HG03439 (cell line): ENCODE data around the gene TTC16.

Source experiments
- ATAC-seq: cut with Tn5 transposase; IDR thresholded peaks from one replicate; pipeline ENCODE4 v1.9.1; 2021; ENCODE audit warnings: mild to moderate bottlenecking, moderate library complexity; ENCODE audit not compliant: unreplicated experiment

TTC16 gene

DNA sequence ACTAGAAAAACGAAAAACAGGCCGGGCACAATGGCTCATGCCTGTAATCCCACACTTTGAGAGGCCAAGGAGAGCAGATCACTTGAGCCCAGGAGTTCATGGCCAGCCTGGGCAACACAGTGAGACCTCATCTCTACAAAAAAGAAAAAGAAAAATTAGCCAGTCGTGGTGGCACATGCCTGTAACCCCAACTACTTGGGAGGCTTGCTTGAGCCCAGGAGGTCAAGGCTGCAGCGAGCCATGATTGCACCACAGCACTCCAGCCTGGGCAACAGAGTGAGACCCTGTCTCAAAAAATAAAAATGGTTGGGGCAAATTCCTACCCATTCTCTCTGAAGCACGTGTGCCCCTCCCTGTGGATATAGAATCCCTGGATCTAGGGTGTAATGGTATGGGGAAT, 17.5 kb upstream of the TTC16 start:
- ATAC-seq: no peak

DNA sequence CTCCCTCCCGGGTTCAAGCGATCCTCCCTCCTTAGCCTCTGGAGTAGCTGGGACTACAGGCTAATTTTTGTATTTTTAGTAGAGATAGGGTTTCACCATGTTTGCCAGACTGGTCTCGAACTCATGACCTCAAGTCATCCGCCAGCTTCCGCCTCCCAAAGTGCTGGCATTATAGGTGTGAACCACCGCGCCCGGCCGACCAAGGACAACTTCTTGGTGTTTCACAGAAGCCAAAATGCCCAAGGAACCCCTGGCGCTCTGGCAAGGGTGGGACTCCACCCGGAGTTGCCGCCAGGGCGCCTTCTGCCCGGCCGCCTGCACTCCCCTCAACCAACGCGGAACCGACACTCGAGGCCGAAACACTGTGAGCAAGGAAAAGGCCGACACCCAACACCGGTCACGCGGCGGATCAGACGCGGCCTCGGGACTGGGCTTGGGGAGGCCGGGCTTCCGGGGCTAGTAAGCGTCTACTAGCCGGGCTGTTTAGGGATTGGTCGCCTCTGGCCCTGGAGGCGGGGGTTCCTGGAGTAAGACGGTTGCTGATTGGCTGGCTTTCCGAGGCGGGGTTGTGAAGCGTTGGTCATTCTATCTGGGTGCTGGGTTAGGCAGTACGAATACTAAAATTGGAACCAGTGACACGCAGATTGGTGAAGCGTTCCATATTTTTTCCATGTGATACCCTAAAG, 16.8 kb upstream of the TTC16 start:
- peak; percentile 67 for ATAC-seq

- no peak for ATAC-seq
Observed at GRCh38 chr9:127700140-127700539, 15.7 kb upstream of the TTC16 start.

DNA sequence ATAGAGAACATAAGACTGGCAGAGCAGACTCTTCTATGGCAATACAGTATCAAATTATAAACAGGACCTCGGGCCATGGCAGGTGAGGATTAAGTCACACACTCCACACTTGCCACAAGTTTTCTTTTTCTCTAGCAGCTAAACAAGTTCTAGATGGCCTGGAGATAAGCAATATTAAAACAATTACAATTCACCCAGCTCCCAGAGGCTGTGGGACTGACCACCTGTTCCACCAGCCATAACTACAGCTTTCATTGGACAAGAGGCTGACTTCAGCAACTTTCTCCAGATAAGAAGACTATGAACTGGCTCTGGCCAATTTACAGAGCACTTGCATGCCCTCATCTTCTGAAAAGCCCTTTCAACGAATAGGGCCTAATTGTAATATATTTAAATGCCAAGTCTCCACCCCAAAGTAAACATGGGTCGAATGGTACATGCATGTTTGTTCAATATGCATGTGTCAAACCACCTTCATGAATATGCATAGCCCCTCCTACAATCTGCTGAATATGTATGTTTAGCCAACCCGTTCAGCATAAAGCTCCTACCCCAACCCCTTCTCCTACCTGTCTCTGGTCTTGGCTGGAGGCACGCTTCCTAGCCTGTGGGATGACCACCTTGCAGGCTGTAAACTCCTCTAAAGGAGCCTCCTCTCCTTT, 15.2 kb upstream of the TTC16 start:
- no peak for ATAC-seq

DNA sequence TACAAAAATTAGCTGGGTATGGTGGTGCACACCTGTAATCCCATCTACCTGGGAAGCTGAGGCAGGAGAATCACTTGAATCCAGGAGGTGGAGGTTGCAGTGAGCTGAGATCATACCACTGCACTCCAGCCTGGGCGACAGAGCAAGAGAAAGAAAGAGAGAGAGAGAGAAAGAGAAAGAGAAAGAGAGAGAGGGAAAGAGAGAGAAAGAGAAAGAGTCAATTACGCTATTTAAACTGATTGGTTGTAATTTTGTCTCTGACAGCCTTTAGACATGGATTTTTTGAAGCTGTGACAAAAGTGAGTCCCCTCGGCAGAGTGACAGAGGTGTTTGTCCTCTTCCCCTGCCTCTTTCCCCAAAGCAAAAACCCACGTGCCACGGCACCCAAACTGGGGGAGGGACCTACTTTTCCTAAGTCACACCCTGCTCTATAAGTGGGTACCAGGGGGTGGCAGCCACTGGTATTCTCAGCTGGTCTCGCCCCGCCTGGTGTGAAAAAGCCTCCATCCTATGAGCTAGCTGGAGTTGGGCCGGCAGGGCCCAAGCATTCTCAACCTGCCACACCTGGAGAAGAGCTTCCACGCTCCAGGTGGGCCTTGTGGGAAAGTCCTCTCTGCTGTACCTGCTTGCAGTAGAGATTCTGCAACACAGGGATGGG, 12.5 kb upstream of the TTC16 start:
- ATAC-seq: no peak

DNA sequence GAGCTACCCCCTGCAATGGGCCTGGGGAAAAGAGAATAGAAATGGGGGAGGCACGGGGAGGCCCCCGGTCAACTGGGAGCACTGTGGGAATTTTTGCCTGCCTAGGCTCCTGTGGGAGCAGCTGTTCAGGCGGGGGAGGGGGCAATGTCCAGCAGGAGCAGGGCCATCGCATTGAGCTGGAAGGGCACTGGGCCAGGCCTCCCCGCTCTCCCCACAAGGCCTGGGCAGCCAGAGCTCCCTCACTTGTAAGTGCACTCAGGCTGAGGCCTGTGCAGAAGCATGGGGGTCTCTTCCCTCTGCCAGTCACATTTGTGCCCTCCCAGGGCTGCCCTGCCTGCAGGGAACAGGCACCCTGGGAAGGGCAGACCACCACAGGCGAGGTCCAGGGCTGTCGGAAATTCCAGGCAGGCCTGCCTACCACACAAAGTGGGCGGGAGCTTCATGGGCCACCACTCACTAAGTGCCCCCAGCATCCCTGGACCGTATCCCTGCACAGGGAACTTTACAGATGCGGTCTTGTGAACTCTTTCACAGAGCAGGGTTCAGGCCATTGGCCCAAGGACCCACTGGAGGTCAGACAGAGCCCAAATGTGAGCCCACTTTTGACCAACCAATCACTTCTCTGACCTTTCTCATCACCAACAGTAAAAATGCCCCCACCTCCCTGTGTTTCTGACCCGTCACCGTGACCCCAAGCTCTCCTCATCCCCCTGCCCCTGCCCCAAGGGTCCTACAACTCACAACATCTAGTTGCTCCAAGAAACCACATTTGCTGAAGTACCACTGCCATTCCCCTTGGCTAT, 10.1 kb upstream of the TTC16 start:
- no peak for ATAC-seq

GRCh38 chr9:127706836-127707241, 9.0 kb upstream of the TTC16 start, which contains the start of gene CFAP157:
Gene CFAP157 (plus strand): TSS chr9:127706988. CDS start chr9:127707032, 44 bp downstream.
- ATAC-seq: no peak

DNA sequence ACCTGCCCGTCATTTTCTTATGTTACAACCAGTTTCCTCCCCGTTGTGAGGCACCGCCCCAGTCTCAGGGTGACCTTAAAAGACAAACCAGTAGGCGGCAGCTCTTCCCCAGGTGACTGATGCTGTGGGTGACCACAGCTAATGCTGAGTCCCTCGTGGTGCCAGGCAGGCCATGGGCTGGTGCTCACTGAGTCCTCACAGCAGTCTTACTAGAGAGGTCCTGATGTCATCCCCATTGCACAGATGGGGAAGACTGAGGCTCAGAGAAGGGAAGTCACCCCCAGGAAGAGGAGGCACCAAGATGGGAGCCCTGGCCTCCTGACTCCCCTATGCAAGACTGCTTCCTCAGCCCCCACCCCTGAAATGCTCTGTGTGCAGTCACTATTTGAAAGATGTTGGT, 8.1 kb upstream of the TTC16 start:
- ATAC-seq: no peak

GRCh38 chr9:127708952-127709587, 6.8 kb upstream of the TTC16 start:
- no peak for ATAC-seq

- no peak for ATAC-seq
Observed at GRCh38 chr9:127710204-127710783, 5.6 kb upstream of the TTC16 start.

DNA sequence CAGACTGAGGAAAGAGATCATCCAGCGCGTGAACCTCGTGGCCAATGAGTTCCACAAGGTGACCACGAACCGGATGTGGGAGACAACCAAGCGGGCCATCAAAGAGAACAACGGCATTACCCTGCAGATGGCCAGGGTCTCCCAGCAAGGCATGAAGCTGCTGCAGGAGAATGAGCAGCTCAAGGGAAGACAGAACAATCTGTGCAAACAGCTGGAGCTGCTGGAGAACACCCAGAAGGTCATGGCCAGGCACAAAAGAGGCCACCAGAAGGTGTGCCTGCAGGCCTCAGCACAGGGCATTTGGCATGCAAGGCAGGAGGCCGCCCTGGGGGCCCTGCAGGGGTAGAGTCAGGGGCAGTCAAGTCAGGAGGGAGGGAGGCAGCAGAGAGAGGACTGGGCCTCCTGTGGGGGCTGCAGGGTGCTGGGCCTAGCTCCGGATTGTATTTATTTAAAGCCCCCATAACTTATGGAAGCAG, 4.6 kb upstream of the TTC16 start:
- ATAC-seq: no peak

DNA sequence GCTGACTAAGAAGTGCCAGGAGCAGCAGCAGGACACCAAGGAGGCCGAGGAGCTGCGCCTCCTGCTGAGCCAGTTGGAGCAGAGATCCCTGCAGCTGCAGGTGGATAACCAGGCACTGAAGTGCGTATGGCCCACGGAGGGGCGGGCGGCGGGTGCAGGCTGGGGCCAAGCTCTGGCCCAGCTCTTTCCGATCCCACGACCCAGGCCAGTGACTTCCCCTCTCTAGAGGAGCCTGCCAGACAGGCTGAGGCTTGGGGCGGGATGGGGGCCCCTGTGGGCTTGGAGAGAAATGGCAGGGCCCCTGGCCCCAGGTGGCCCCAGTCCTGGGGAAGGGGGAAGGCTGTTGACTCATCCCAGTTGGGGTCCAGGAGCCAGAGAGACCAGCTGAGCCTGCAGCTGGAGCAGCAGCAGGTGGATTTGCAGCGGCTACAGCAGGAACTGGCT, 4.0 kb upstream of the TTC16 start:
- no peak for ATAC-seq

DNA sequence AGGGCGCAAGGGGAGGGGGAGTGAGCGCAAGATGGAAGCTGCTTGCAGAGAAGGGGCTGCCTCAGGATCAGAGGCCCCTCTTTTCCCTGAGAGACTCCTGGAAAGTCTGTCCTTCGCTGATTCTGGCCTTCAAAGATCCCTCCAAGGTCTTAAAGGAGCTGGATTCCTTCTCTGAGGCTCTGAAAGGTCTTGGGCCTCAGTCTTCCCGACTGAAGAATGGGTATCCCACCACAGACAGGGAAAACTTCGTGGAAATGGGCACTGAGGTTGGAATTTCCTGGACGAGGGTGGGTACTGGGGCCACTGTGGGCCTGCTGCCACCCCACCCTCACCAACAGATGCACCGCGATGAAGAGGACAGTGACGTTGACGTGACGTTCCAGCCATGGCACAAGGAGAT, 3.5 kb upstream of the TTC16 start:
- no peak for ATAC-seq

DNA sequence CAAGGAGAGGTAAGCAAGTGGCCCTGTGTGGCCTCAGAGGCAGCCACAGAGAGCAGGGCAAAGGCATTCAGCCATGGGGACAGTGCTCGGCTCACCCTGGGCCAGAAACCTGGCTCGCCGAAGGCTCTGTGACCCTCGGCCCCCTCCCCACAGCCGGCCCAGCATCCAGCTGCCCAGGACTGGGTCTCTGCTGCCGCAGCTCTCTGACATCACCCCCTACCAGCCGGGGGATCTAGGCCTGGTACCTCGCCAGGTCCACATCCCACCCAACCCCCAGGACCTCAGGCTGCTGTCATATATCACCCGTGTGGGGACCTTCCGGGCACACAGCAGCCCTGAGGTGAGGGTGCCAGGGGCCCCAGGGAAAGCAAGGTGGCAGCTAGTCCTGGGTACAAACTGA, 3.0 kb upstream of the TTC16 start:
- ATAC-seq: no peak

- ATAC-seq: no peak
Observed at GRCh38 chr9:127714020-127714750, 1.7 kb upstream of the TTC16 start.

DNA sequence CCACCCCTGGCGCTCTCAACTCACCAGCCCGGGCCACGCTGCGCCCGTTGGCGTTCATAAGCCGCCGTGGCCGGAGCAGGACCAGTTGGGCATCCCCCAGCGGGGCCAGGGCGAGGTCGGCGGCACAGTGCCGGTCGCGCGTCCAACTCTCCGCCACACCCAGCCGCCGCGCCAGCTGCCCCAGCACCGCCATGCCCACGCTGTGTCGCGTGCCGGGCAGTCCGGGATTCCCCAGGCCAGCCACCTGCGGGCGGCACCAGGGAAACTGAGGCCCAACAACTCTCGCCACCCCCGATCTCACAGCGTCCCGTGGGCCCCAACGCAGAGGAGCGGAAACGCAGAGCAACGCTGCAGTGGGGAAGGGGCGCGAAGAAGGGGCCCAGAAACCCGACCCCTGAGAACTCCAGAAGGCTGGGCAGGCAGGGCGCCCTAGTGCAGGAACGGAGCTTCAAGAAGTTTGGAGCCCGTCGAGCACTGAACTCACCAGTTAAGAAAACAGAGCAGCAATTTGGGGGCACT, 869 bp upstream of the TTC16 start:
- ATAC-seq: no peak

- ATAC-seq: no peak
Observed at GRCh38 chr9:127716412-127716811, 533 bp downstream of the TTC16 start.

DNA sequence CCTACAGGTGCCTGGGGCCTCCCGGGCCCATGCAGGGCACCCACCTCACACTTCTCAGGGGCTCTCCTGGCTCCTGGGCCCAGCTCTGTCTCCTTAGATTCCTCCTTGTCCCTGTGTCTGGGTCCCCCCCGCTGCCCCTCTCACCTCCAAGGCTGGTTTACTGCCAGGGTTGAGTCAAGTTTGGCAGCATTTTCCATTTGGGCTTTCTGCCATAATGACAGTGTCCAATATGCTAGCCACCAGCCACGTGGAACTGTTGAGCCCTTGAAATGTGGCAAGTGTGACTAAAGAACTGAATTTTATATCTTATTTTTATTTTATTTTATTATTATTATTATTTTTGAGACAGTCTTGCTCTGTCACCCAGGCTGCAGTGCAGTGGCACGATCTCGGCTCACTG, 1.9 kb downstream of the TTC16 start:
- ATAC-seq: no peak
